ENCODE data around the gene AMPD3.

Gene AMPD3

DNA sequence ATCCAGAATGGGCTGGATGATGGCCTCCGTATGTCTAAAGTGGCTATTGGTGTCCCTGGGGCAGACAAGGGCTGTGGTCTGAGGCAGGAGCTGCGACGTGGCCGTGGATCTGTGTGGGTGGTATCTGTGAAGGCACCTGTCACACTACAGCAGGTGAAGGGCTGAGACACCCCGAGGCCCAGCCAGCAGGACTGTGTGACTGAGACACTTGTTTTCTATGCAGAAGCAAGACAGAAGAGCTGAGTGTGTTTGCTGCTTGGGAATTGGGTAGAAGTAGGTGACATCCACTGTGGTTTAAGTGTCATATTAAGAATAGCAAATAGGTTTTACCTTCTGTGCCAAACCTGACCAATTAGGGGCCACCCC is 35.0 kb downstream of the AMPD3 start:
- DNase-seq: no peak

- DNase-seq: no peak
Measured at GRCh38 chr11:10490398-10491241, 35.6 kb downstream of the AMPD3 start.

DNA sequence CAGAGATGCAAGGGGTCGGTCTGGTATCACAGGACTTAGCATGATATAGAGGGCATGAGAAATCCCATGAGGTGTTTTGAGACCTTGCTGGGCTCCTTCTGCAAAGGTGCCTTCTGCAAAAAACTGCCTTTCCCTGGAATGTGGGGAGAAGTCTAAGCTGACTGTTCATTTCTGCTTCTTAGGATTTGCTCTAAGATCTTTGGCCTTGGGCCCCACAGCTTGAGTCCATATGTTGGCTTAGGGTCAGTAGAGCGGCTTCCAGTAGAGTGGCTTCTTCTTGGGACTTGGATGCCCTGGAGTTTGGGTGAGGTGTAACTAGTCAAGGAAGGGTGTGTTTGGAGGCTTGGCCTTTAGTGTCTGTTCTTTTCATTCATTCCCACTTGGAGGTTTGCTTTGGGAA is 37.0 kb downstream of the AMPD3 start:
- DNase-seq: no peak

DNA sequence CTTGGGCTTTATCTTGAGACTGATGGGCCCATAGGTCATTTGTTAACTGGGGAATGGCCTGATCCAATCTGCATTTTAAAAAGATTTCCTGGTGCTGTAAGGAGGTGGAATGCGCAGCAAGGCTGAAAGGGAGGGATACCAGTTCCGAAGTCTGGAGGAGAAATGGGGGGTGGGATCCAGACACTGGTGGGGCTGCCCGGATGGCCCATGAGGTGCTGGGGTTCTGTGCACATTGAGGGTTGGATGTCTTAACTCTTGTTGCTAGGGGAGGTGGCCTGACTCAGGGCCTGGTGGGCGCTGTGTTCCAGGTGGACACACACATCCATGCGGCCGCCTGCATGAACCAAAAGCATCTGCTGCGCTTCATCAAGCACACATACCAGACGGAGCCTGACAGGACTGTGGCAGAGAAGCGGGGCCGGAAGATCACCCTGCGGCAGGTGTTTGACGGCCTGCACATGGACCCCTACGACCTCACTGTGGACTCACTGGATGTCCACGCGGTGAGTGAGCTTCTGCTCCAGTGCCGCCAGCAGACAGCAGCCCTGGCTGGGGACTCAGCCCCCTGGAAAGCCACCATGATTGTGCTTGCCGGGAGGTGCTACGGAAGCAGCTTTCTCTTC is 38.1 kb downstream of the AMPD3 start:
- no peak for DNase-seq

DNA sequence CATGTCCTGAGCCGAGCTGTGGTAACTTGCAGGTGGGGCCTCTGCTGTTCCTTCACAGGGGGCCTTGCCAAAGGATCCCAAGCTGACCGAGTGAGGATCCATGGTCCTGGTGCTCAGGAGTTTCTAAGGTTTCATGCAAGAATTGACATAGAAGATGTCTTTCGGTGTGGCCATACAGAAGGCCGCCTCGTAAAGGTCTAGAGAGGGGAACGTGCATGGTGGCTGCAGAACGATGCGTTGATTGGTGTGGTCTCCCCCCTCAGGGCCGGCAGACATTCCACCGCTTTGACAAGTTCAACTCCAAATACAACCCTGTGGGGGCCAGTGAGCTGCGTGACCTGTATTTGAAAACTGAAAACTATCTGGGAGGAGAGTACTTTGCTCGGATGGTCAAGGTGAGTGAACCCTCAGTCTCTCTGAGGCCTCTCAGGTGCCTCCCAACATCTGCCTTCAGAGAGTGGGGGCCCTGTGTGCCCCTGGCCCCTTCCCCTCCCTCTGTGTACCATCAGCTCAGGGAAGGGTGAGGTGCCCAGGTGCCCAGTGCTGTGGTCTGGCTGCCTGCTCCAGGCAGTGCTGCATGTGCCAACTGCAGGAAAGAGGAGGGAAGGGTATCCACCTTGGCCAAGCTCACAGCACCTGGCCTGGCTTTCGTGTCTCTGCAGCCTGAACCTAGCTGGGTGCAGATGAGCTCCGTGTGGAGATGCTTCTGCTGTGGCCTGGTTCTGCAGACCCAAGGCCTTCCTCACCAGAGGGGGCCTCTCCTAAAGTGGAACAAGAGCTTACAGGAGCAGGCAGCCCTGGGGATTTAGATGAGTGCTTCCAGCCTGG is 39.8 kb downstream of the AMPD3 start:
- DNase-seq: no peak

DNA sequence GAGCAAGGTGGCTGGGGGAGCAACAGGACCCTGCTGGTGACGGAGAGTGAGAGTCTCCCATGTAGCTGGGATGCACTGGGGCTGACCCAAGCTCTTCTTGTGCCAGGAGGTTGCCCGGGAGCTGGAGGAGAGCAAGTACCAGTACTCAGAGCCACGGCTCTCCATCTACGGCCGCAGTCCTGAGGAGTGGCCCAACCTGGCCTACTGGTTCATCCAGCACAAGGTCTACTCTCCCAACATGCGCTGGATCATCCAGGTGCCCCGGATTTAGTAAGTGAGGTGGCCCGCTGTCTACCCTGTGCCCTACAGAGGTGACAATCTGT is 40.4 kb downstream of the AMPD3 start:
- DNase-seq: no peak

DNA sequence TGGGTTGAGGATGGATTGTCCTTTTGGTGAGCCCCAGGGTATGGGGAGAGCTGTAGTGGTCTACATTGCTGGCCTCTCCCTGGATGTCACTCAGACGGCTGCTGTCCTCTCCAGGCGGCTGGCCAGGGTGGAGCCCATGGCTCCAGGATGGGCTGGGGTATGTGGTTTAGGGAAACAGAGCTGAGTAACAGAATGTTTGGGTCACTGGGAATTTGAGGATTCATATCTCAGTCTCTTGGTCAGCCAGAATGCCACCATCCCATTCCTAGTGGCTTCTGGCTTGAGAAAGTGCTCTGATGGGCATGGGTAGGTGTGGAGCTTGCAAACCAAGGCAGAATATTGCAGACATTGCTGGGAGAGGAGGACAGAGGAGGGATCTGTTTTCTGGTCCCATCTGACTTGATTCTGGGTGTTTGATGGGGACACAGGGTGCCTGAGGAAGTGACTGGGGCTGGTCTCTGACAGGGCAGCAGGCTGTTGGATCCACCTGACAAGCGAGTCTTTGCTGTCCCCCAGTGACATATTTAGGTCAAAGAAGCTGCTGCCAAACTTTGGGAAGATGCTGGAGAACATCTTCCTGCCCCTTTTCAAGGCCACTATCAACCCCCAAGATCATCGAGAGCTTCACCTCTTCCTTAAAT is 41.4 kb downstream of the AMPD3 start:
- no peak for DNase-seq

DNA sequence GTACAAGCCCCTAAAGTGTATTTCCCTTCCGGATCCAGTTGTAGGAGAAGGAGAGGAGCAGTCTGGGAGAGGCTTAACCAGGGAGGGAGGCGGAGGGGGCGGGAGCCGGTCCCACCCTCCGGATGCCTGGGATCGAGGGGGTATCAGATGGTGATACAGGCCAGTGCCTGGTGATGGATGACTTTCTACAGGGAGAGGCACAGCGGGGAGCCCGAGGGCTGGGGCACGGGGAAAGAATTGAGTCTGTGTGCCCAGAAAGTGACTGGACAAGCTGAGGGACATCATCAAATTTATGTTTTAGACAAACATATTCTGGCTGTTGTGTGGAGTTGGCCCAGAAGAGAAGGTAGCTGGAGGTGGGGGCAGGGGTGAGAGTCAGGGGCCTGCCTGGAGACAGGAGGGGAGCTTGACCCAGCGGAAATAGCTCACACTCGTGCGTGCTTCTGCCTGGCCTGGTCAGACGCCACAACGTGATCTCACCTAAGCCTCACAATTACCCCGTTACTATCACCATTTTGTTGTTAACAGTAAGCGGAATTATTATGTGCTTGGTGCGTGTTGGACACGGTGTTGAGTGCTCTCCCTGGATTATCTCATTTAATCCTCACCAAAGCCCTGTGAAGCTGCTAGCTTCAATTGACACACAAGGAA is 42.4 kb downstream of the AMPD3 start:
- DNase-seq: no peak

DNA sequence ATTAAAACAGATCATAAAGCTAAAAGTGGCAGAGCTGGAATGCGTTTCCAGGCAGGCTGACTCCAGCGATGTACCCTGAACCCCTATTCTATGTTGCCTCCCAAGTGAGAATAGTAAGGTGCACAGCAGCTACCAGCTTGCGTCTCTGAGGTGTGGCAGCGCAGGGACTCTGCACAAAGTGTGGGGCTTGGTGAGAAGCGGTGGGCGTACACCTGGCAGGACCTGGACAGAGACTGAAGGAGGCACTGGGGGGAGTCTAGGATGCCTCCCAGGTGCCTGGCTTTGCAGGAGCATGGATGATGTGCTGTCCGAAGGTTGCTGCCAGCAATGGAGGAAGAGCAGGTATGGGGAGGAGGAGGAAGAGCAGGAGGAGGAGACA is 42.9 kb downstream of the AMPD3 start:
- no peak for DNase-seq

DNA sequence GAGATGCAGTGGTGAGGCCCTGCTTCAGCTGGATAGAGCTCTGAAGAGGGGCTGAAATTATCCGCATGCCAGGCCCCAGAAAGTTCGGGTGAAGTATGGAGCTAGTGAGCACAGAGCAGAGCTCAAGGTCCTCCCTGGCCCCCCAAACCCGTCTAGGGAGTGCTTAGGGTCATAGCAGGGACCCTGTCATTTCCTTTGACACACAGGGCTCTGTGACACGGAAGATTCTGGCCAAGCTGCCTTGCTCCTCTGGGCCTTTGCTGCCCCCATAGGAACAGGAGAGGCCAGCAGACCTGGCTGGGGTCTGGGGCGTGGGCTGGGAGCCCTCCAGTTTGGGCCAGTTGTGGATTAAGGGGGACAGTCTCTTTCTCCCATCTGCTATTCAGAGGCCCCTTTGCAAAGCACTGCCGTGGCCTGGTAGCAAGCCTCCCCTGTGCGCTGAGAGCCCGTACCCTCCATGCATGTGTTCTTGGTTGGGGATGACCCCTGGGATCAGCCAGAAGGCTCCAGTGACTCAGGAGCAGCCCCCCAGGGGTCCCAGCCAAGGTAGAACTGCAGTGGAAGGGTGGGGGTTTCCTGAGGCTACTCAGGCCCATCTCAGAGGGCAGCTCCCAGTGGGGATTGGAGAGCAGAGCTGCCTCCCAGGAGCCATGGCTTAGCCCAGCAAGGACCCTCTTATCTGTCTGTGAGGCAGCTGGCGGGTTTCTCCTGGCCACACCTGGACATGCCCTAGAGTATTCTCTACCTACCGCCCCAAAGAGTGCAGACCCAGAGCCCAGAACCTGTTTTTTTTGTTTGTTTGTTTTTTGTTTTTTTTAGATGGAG is 43.6 kb downstream of the AMPD3 start:
- DNase-seq: no peak

DNA sequence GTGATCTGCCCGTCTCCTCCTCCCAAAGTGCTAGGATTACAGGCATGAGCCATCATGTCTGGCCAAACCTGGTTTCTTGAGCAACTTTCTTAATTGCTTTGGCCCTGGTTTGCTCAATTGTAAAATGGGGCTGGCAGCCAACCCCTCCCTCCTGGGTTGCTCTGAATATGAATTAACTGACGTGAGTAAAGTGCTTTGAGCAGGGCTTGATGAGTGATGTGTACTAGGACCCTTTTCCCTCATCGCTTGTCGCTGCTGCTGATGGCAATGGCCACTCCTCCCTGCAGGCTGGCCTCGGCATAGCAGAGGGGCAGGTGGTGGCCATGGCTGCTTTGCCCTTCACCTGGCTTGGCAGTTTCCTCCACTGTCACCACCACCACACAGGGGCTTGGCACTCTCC is 44.4 kb downstream of the AMPD3 start:
- no peak for DNase-seq

GRCh38 chr11:10499874-10500601 is 45.0 kb downstream of the AMPD3 start:
- no peak for DNase-seq

GRCh38 chr11:10500757-10501684 is 46.0 kb downstream of the AMPD3 start:
- DNase-seq: no peak

GRCh38 chr11:10502065-10502680 is 47.1 kb downstream of the AMPD3 start:
- no peak for DNase-seq

DNA sequence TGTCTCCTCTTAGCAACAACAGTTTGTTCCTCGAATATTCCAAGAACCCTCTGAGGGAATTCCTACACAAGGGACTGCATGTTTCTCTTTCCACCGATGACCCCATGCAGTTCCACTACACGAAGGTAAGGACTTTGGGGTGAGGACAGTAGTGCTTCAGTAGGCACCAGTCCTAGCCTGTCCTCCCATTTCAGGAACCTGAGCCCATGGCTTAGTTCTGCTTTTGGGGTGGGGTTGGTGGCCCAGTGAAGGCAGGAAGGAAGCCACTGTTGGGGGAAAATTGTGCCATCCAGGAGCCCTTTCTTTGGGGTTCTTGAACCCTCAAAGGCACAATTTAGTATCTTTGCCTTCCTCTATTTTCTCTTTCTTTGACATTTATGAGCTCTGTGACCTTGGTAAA is 47.7 kb downstream of the AMPD3 start:
- no peak for DNase-seq

DNA sequence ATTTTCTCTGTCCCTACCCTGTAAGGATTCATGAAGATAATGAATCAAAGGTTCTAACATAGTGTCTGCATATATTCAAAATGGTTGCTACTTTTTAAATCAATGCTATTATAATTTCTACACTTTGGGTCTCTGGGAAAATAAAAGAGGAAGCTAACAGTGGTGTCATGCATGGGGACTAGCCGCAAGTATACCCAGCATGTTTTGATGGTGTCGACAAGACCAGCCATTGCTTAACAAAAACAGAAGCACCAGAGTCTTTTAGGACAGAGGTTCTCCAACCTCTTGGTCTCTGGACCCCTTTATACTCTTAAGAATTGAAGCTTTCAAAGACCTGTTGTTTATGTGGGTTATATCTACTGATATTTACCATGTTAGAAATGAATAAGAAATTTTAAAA is 48.2 kb downstream of the AMPD3 start:
- DNase-seq: no peak

DNA sequence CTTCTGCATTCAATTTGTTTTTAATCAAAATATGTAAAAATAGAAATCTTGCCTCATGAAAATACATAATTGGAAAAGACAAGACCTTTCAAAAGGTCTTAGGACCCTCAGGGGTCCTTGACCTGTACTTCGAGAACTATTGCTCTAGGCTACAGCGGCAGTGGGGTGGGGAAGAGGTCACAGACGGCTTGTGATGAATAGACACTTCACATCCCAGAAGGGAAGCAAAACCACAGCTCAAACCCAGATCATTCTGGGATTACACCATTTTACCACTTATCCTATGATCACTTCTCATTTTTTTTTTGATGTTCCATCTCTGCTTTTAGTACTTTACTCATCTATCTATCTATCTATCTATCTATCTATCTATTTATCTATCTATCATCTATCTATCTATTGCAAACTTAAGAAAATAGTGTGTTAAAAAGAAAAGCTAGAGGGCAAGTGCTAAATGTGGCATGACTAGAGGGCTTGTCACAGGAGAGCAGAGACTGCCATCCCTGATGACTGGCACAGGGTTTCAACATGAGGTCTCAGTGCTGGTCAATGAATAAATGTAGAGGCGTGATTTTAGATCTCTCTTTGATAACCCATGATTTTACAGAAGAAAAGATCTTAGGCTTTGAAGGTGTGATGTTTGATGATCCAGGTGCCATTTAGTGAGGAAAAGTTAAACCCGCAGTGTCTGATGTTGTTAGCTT is 48.9 kb downstream of the AMPD3 start:
- peak in 1 of 2 experiments; percentile 16 for DNase-seq

DNA sequence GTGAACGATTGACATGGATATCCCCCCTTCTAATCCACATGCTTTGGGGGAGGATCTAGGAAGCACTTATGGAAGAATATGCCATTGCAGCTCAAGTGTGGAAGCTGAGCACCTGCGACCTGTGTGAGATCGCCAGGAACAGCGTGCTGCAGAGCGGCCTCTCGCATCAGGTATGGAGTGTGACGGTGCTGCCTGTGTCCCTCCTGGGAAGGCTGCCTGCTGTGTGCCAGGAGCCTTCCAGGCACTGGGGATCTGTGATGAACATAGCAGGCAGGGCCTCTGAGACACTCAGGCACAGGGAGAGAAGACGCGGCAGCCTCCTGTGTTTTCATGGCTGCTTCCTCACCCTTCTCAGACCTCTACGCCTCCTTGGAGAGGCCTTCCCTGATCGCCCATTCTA is 49.4 kb downstream of the AMPD3 start:
- DNase-seq: peak; percentile 57 to 88
